Left colon (tissue), 2 donors: ENCODE results near the gene HOXA3. TPM values are rescaled to one million over a fixed set of nuclear protein-coding genes. Genes with fewer than 3 reads are reported as not detected.

ENCODE experiments used
- ATAC-seq: fragments of 200-7000 bp; cut with Tn5 transposase; one replicate; pipeline ENCODE4 v1.9.1; 2020; ENCODE audit warnings: mild to moderate bottlenecking, moderate library complexity
- DNase-seq, 2 donors: peaks; one replicate each; pipeline ENCODE4 v3.0.0-alpha.2; 2020
- intact Hi-C, 2 donors: fragments of 100-400 bp; cut with DNase I in 1 of 2; cut with micrococcal nuclease in 1 of 2; formaldehyde crosslinking; loops; one replicate each; pipeline versions ENCODE4 v1.11.2 to v1.14.0; 2022; cut with DNase I, micrococcal nuclease
- total RNA-seq, 2 donors: library from RNA; stranded (reverse); fragmentation: NEBNext Ultra II Directional; extraction: Animal tissue kit (Norgen Biotek cat#: 25700); gene quantifications; one replicate each; pipeline ENCODE4 v1.2.1, GENCODE V29; 2021
- donor health status: DM: no; HTN: no; CAD: no.
- donor health status: DM: yes; HTN: yes; CAD: no.

HOXA3 gene
- total RNA-seq, 2 donors from 2014 or later, result 16.4 to 23.2 TPM

DNA sequence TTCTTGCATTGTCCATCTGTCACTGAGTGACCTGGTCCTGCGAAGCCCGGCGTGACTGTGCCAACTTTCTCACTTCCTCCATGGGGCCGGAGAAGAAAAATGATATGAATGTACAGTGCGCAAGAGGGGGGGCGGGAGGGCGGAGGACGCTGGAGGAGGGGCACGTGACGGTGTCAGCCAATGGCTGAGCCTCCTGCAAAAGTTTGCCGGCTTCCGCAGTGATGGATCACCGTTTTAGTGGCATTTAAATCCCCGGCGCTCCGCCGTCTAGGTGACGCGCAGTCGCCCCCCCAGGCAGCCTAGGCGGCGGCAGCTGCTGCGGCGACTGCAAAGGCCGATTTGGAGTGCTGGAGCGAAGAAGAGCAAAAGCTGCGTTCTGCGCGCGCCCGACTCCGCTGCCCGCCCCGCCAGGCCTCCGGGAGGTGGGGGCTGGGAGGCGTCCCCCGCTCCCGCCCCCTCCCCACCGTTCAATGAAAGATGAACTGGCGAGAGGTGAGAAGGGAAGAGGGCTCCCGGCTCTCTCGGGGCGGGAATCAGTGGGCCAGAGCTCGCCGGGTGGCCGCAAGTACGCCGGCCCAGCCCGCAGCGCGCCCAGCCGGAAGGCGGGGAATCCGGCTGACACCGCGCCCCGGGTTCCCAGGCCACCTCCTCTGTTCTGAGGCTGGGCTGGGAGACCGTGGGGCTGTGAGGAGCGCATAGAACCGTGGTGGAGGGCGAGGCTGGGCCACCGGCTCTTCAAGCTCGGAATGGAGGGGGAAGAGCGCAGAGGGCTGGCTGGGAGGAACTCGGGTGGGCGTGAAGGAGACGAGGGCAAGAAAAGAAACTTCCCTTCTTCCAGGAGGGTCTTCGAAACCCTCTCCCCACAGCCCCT lies 56.3 kb downstream of the HOXA3 start, which contains the start of gene HOXA1:
HOXA1 (minus strand) TSS at position 104 of the 871 bp plus-strand sequence; CDS start at position 16, 88 bp downstream.
- intact Hi-C loops, result loop anchor here in 1 of 2 donors (5.0 kb wide), 1 partner anchor 234 kb away; the partner anchor contains the start of gene SKAP2
- ATAC-seq (peak; percentile 73), DNase-seq (peak; percentile 91)

DNA sequence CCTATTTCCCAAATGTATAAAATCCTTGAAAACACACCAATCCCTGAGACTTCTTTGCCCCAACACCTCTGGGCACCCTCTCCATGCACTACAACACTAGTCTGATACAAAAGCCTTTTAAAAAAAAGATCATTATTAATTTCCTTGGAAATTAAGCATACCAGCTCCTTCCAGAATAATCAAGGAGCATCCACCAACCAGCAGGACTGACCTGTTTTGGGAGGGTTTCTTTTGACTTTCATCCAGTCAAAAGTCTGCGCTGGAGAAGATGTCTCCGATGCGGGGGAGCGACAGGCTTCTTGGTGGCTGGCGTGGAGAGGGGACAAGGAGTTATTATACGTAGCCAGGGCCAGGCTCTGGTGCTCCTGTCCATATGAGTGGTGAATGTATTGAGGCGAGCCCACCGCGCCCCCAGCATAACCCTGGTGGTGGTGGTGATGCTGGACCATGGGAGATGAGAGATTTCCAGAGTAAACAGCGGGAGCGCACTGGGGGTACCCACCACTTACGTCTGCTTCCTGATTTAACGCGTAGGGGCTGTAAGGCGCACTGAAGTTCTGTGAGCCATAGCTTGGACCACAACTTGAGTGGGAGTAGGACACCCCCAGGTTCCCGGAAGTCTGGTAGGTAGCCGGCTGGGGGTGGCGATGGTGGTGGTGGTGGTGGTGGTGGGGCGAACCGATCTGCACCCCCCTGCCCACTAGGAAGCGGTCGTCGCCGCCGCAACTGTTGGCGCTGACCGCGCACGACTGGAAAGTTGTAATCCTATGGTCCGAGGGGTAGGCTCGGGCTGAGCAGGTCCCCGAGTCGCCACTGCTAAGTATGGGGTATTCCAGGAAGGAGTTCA lies 57.1 kb downstream of the HOXA3 start:
- DNase-seq (no peak), ATAC-seq (no peak)
- intact Hi-C loops, result loop anchor here in 1 of 2 donors (5.0 kb wide), 1 partner anchor 233 kb away; the partner anchor contains the start of gene SKAP2

DNA sequence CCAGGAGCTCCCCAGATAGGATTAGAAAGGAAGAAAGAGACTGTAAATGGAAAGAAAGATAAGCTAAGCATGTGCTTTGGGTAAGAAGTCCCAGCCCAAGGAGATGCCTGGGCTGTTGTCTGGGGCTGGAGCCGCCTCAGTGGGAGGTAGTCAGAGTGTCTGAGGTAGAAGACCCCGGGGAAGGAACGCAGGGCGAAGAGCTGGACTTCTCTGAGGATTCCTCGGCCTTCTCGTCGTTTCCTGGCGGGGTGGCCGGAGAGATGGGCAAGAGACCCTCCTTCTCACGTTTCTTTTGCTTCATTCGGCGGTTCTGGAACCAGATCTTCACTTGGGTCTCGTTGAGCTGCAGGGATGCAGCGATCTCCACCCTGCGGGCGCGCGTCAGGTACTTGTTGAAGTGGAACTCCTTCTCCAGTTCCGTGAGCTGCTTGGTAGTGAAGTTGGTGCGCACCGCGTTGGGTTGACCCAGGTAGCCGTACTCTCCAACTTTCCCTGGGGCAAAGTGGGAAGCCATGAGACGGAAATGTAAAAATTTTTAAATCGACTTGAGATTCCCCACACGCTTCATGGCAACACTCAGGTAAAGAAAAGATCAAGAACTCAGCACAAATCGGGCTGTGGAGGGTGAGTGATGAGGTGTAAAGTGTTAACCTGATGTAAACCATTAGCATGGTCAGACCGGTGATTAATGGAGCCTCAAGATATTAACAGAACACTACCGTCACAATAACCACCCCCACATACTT lies 57.9 kb downstream of the HOXA3 start:
- ATAC-seq (no peak), DNase-seq (no peak)
- intact Hi-C loops, result loop anchor here in 1 of 2 donors (5.0 kb wide), 1 partner anchor 232 kb away; the partner anchor contains the start of gene SKAP2

DNA sequence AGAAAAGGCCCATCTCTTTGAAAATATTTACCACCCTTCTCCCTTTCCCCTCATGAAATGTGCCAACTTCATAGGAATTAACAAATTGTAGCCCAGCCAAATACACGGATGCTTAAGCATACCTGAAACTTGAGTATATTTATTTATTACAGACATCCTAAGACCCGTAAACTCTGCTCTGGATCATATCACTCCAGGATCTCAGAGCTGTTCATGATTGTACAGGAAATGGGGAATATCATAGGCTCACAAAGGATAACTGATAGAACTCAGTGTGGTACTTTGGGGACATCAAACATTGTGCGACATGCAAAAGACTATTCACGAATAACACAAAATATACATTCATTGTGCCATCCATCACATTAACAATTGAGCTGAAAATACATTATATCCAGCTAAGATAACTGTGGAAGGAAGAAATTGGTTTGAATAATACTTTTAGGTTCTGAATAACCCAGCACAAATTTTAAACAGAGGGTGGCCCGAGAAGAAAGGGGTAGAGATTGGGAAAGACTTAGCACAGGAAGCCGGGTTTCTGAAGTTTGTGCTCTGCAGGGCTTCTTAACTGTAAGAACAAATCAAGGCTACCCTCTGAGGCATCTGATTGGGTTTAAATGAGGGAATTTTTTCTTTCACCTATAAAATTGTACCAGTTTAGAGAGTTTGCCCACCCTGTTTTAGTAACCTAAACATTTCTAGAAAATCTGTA lies 59.0 kb downstream of the HOXA3 start:
- ATAC-seq, result no peak
- DNase-seq, result no peak
- intact Hi-C loops, result no loop called here

DNA sequence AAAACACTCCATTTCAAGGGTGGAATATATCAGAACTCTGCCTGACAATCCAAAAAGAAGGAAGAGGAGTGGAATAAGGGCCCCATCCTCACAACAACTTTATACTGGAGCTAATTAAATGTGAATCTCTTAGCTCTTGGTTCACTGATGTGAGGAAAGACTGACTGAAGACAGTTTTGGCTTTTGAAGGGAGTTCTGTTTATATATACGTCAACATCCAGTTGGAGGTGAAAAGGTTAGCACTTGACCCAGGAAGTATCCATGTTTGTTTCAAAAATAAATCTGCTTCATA lies 59.6 kb downstream of the HOXA3 start:
- no peak for DNase-seq
- intact Hi-C loops, result no loop called here
- ATAC-seq, result no peak

DNA sequence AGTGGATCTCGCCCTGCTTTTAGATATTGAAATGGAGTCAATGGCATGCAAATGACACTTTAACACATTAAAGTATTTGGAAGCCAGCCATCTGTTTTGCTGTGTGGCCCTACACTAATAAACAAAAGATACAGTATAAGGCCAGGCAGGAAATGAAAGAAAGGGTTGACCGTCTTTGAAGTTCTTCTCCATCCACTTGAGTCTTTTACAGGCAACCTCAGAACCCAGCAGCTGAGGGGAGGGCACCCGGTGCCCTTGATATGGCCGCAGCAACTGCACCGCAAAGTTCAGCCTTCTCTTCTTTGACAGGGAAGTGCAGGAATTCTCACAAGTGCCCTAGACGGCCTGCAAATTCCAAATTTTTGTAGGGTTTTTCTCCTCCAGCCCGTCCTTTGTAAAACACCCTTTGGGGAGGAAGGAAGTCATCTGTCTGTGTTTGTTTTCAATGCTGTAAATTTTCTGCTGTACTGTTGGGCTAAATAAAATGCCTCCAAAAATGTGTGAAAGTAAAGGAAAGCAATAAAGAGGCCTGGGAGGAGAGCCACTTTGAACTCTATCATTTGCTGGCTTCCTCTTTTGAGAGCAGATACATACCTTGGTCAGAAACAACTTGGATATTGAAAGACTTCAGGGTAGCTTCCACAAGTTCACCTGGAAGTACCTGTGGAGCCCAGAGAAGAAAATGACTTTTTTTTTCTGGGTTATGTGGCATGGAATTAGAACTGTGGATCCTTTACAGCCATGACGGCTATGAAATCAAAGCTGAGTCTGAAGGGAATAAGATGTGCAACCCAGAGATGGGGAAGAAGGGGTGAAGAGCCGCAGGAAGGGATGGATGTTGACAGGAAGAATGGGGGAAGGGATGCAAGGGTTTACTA lies 60.2 kb downstream of the HOXA3 start:
- intact Hi-C loops, result no loop called here
- ATAC-seq, result no peak
- no peak for DNase-seq

DNA sequence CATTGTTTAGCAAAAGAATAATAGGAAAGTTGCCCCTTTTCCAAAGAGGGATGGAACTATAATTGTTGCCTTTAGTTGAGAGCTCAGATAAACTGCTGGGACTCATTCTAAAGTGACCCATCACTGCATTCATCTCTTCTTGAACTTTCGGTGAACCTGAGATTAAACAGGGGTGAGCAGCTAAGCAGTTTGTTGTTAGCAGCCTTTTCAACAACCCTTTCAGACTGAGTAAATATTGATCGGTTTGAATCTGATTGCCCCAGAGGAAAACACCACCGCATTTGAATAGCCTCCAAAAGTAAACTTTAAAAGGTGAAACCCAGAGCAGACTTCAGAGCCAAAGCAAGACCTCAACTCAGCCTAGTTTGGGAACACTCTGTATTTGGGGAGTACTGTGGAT lies 61.3 kb downstream of the HOXA3 start:
- no peak for ATAC-seq
- no peak for DNase-seq
- intact Hi-C loops, result no loop called here

DNA sequence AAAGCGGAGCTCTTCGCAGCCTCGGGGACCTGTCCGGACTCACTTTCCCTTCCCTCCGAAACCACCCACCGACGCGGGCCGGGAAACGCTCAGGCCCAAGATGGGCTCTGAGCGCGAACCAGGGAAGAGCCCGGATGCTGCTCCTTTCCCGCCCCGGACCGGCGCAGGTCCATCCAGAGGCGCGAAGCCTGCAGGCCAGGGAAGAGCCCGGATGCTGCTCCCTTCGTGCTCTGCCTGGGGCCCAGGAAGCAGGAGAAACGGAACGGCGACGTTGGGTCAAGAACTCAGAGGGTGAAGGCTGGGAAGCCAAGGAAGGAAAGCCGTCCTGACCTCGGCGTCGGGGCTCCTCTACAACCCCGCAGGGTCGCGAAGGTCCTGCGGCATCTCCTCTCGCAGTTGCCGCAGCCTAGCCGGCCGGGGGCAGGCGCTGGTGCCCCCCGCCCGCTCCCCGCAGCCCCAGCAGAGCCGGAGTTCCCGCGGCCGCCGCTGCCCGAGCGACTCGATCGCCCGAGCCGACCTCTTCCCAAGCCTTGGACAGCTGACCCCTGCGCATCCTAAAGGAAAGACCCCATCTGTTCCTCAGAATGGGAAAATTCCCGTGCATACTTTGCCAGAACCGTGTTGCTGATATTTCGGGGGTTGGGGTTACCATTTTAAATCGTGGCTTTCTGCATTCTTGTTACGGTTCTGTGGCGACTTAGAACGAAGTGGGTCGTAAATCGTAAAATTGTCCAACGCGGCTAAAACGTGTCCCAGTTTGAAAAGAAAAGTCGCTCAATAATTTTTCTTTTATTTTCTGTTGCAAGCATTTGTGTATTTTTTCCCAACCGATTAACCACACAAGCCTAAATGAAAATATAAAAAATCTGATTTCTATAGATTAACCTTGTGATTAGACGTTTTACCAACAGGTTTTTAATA lies 64.1 kb downstream of the HOXA3 start:
- no peak for DNase-seq

DNA sequence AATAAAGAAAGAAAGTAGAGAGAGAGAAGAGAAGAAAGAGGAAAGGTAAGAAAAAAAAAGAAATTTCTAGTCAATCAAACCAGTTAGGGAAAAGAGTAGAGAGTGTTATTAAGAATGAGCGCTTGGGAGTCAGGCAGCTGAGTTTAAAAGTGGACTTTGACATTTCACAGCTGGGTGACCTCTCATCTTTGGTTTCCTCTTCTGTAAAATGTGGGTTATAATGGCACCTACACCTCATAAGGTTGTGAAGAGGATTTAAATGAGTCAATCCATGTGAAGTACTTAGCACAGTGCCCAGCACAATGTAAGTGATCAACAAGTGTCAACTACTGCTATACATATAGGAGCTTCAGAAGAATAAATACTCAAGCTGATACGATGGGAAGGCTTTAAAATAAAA lies 68.7 kb downstream of the HOXA3 start:
- intact Hi-C loops, result no loop called here
- DNase-seq (no peak), ATAC-seq (peak; percentile 44)

More for the DNA sequence above, 64.1 kb downstream of the HOXA3 start:
- intact Hi-C loops, result no loop called here
- no peak for ATAC-seq

DNA sequence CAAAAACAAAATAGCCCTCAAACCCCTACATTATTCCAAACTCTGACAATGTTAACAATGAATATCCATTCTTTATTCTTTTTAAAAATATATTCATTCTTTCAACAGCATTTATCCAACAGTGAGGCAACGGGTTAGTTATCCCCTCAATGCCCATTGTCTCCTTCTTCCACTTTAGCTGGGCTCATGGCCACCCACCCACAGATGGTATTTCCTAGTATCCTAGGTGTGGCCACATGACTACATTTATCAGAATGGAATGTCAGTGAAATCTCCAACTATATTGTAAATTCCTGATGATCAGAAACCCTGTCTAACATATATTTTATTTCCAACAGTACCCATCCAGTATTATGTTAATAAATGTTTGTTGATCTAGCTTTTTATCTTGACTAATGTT lies 70.2 kb downstream of the HOXA3 start:
- intact Hi-C loops, result no loop called here
- DNase-seq (no peak), ATAC-seq (no peak)

DNA sequence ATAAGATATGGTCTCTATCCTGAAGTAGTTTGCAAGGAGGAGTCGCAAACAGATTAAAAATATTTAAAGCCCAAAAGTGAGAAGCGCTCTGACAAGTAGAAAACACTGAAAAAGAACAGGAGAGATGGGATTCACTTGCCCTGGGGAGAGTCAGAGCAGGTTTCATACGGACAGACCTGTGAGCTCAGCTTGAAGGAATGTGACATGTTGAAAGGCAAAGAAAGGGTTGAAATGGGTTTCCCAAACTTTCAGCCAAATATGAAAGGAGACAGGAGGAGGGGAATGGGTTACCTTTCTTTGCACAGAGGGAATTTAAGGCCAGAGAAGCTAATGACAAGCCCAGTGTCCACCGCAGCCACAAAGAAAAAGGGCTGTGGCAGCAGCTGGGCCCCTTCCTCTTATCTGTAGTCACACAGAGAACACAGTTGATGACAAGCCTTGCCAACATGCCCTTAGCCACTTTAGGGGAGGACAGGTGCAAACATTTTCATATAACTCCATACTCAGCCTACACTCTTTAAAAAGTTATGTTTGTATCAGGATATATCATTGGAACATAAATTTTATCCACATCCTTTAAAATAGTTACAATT lies 71.4 kb downstream of the HOXA3 start:
- ATAC-seq, result no peak
- intact Hi-C loops, result no loop called here
- no peak for DNase-seq

DNA sequence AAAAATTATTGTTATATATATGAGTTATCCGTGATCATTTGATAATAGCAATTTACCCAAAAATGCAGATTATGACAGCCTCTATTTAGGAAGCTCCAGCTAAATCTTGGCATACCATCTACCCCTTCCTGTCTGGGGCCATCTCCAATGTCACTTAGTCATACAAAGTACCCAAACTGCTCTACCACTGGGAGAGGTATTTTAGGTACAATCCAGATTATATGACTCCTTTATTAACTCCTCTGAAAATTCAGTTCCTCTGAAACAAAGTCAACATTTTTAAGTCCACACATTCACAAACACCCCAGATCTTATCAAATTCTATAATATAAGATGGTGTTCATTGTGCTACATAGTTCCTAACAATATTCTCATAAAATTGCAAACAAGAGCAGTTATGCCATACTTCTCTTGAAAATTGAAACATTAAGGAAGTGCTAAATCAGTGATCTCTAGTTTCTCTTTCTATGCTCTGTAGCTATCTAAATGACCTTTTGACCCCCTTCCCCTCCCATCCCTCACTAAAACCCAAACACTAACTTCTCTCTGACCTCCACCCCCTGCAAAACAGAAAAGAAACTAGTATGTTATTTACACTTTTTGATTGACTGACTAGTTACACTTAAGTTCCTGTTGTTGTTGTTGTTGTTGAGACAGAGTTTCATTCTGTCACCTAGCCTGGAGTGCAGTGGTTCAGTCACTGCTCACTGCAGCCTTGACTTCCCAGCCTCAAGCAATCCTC lies 73.0 kb downstream of the HOXA3 start:
- intact Hi-C loops, result no loop called here
- ATAC-seq (peak; percentile 54), DNase-seq (no peak)

DNA sequence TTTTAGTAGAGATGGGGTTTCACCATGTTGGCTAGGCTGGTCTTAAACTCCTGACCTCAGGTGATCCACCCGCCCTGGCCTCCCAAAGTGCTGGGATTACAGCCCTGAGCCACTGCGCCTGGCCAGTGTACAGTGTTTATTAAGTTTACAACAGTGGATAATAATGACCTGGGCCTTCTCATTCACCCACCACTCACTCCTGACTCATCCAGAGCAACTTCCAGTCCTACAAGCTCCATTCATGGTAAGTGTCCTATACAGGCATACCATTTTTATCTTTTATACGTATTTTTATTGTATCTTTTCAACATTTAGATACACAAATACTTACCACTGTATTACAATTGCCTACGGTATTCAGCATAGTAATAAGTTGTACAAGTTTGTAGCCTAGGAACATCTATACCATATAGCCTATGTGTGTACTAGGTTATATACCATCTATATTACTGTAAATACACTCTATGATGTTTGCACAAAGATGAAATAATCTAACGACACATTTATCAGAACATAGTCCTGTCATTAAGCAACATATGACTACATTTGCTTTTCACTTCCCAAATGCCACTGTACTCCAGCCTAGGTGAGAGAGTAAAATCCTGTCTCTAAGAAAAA lies 73.7 kb downstream of the HOXA3 start:
- DNase-seq (no peak), ATAC-seq (peak; percentile 61)
- intact Hi-C loops, result no loop called here

DNA sequence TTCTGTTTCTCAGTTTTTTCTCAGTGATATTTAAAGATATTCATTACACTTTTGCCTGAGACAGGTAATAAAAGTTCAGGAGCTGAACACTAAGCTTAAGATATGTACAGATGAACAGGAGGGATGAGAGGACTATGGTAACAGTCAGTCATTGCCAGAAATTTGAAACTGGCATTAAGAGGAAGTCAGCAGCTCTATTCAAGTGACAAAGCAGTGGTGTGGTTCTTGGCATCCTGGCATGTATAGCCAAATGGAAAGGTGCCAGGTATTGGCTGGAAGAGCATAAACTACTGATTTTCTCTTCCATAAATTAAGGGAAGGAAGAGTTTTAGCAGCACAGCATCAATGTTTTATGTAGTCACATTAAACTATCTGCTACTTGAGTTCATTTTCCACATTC lies 79.3 kb downstream of the HOXA3 start:
- intact Hi-C loops, result no loop called here
- DNase-seq (no peak), ATAC-seq (no peak)
